Measurements from ENCODE around the gene TM4SF5. TPM values are rescaled to one million over a fixed set of nuclear protein-coding genes. Genes with fewer than 3 reads are reported as not detected.

TM4SF5 gene
- total RNA-seq, 1 experiment from 2014 or later, result not detected

- intact Hi-C loops (cut with micrococcal nuclease), result no loop called here
- no peak overlapping the region for H3K4me3 ChIP-seq (replicated peaks in 1 of 2; ENCODE audit: low read depth in 1 of 2, low read length in 2 of 2)
- H3K27me3 ChIP-seq (ENCODE audit: insufficient read depth, low read length), result 0 out of 2 replicates have a peak, but pooled peaks cover 2% of the 10 kb centered on the region
- DNase-seq (ENCODE audit: low read depth, low spot score) (no peak), ATAC-seq (no peak)
- no TSS peak for BruUV-seq (replicated peaks)
- H3K9me2 ChIP-seq (ENCODE audit: insufficient read depth), result no peaks in the 10 kb centered on the region
- no peak overlapping the region for H2AFZ ChIP-seq (ENCODE audit: low read depth, low read length, poor library complexity, severe bottlenecking)
- no peaks in the 10 kb centered on the region for H3K36me3 ChIP-seq (ENCODE audit: control insufficient read depth in 1 of 2, insufficient read depth in 2 of 2, low read length in 2 of 2)
- H3K9me3 ChIP-seq (ENCODE audit: control insufficient read depth in 1 of 2, insufficient read depth in 1 of 2, low read depth in 1 of 2, low read length in 2 of 2), result no peaks in the 10 kb centered on the region
- H4K20me1 ChIP-seq (ENCODE audit: insufficient read depth), result no peaks in the 10 kb centered on the region
- H3K9ac ChIP-seq (ENCODE audit: low read length), result no peak overlapping the region
- no peaks in the 10 kb centered on the region for H3K79me2 ChIP-seq (ENCODE audit: insufficient read depth, low read length)
- H3K27ac ChIP-seq (ENCODE audit: low read depth, low read length), result no peak overlapping the region
- H3K4me1 ChIP-seq (ENCODE audit: control insufficient read depth in 1 of 2, insufficient read depth in 2 of 2, low read length in 2 of 2), result no peaks in the 10 kb centered on the region
- RAD21 ChIA-PET (ENCODE audit: low non-redundant PET in 1 of 2, low total read pairs in 2 of 2, uncharacterized antibody in 2 of 2, unreplicated experiment in 2 of 2), result no interaction called here
- POLR2A ChIA-PET, result no interaction called here
- TF ChIP-seq ZNF274 (IDR thresholded peaks at IDR 0.05; ENCODE audit: low read depth, low read length) (no peak), SRF (IDR thresholded peaks at IDR 0.05; ENCODE audit: low read depth) (no peak), CTCF (IDR thresholded peaks at IDR 0.05 in 2 of 3, conservative IDR thresholded peaks at IDR 0.05 in 1 of 3; ENCODE audit: borderline replicate concordance in 1 of 3, insufficient read depth in 1 of 3, low read depth in 2 of 3, low read length in 2 of 3) (no peak), ZBTB33 (IDR thresholded peaks at IDR 0.05; ENCODE audit: extremely low read depth, insufficient replicate concordance, low read length) (no peak)
- CTCF ChIA-PET, result no interaction called here
- H3K4me2 ChIP-seq (ENCODE audit: low read length), result no peak overlapping the region
Measured at GRCh38 chr17:4748686-4749085, 23.0 kb upstream of the TM4SF5 start.

GRCh38 chr17:4750606-4751005 is 21.1 kb upstream of the TM4SF5 start:
- DNase-seq (ENCODE audit: low read depth, low spot score) (no peak), ATAC-seq (no peak)
- no peak overlapping the region for H3K9ac ChIP-seq (ENCODE audit: low read length)
- no peak overlapping the region for H3K4me2 ChIP-seq (ENCODE audit: low read length)
- no peak overlapping the region for H2AFZ ChIP-seq (ENCODE audit: low read depth, low read length, poor library complexity, severe bottlenecking)
- TF ChIP-seq POLR2AphosphoS5 (IDR thresholded peaks at IDR 0.05; ENCODE audit: low read depth, low read length), result no peak
- no peak for TF ChIP-seq FOSL1 (IDR thresholded peaks at IDR 0.05; ENCODE audit: low read depth)
- TF ChIP-seq CTCF (IDR thresholded peaks at IDR 0.05 in 2 of 3, conservative IDR thresholded peaks at IDR 0.05 in 1 of 3; ENCODE audit: borderline replicate concordance in 1 of 3, insufficient read depth in 1 of 3, low read depth in 2 of 3, low read length in 2 of 3), result no peak
- TF ChIP-seq YY1 (IDR thresholded peaks at IDR 0.05; ENCODE audit: extremely low read depth, insufficient replicate concordance, low read depth, low read length), result no peak
- TF ChIP-seq ATF3 (IDR thresholded peaks at IDR 0.05), result no peak
- no peak for TF ChIP-seq SP1 (IDR thresholded peaks at IDR 0.05; ENCODE audit: low read depth)
- TF ChIP-seq RAD21 (IDR thresholded peaks at IDR 0.05; ENCODE audit: low read depth), result no peak
- TF ChIP-seq EZH2phosphoT487 (IDR thresholded peaks at IDR 0.05; ENCODE audit: borderline replicate concordance), result no peak
- no peak for TF ChIP-seq EZH2 (IDR thresholded peaks at IDR 0.05)
- no peak overlapping the region for H3K27ac ChIP-seq (ENCODE audit: low read depth, low read length)
- intact Hi-C loops (cut with micrococcal nuclease), result no loop called here
- no peaks in the 10 kb centered on the region for H3K9me2 ChIP-seq (ENCODE audit: insufficient read depth)
- H4K20me1 ChIP-seq (ENCODE audit: insufficient read depth), result no peaks in the 10 kb centered on the region
- no peaks in the 10 kb centered on the region for H3K36me3 ChIP-seq (ENCODE audit: control insufficient read depth in 1 of 2, insufficient read depth in 2 of 2, low read length in 2 of 2)
- H3K9me3 ChIP-seq (ENCODE audit: control insufficient read depth in 1 of 2, insufficient read depth in 1 of 2, low read depth in 1 of 2, low read length in 2 of 2), result no peaks in the 10 kb centered on the region
- no peaks in the 10 kb centered on the region for H3K4me1 ChIP-seq (ENCODE audit: control insufficient read depth in 1 of 2, insufficient read depth in 2 of 2, low read length in 2 of 2)
- no peak overlapping the region for H3K4me3 ChIP-seq (replicated peaks in 1 of 2; ENCODE audit: low read depth in 1 of 2, low read length in 2 of 2)
- POLR2A ChIA-PET, result no interaction called here
- BruUV-seq (replicated peaks), result no TSS peak
- H3K27me3 ChIP-seq (ENCODE audit: insufficient read depth, low read length), result 0 out of 2 replicates have a peak, but pooled peaks cover 5% of the 10 kb centered on the region
- H3K79me2 ChIP-seq (ENCODE audit: insufficient read depth, low read length), result no peaks in the 10 kb centered on the region
- RAD21 ChIA-PET (ENCODE audit: low non-redundant PET in 1 of 2, low total read pairs in 2 of 2, uncharacterized antibody in 2 of 2, unreplicated experiment in 2 of 2), result no interaction called here
- CTCF ChIA-PET, result no interaction called here
